ENCODE data around the gene DOCK10.

DOCK10 gene

GRCh38 chr2:224816816-224817215 lies 225.5 kb downstream of the DOCK10 start:
- peak; percentile 29 for DNase-seq

- DNase-seq: no peak
These were observed 228.7 kb downstream of the DOCK10 start for GRCh38 chr2:224813578-224813977.

GRCh38 chr2:224807153-224807964 lies 234.9 kb downstream of the DOCK10 start:
- no peak for DNase-seq

GRCh38 chr2:224803930-224804329 lies 238.3 kb downstream of the DOCK10 start:
- no peak for DNase-seq

- no peak for DNase-seq
These were observed 239.9 kb downstream of the DOCK10 start for GRCh38 chr2:224802407-224802806.

DNA sequence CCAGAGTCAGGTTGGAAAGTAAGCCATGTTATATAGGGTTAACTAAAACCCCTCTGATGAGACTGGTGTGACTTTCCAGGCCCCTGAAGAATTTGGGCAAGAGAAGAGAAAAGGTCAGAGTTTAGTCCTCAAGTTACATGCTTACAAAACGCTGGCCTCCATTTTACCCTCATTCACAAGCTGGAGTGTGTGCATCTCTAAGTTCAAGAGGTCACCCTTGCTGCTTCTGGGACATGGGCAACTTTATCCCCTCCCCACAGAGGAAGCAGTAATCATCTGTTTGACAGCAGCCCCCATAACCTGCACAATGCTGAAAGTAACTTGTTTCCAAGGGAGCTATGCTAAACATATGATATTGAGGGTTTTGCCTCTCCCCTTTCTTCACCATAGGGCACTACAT lies 240.9 kb downstream of the DOCK10 start:
- no peak for DNase-seq

DNA sequence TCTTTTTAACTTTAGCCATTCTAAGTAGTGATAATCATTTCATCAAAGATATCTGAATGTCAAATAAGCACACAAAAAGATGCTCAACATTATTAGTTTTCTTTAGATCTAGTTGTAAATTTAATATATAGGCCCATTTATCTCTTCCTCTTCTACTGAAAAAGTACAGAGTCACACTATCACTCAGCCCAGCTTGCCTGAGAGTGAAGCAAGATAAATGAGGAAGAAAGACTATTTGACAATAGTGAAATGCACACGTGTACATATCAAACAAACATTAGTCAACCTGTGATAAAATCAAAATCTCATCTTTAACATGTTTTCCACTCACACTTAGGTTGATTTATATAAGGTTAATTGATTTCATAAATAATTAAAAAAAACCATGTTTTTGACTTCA lies 242.6 kb downstream of the DOCK10 start:
- no peak for DNase-seq

DNA sequence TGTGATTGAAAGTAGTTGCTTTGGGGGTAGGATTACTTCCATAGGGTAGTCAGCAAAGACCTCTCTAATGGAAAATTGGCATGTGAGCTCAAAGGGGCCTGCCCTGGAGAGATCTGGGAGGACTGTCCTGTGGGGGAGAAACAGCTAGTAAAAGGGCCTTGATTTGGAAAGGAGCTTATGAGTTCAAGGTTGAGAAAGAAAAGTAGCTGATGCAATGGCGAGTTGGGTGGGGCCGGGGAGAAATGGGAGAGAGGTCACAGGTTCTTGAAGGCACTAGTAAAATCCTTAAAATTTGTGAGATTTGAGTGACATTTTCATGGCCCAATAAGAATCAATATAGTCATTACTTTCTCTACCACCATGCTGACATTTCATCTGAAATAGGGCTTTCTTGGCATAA lies 244.1 kb downstream of the DOCK10 start:
- DNase-seq: no peak

DNA sequence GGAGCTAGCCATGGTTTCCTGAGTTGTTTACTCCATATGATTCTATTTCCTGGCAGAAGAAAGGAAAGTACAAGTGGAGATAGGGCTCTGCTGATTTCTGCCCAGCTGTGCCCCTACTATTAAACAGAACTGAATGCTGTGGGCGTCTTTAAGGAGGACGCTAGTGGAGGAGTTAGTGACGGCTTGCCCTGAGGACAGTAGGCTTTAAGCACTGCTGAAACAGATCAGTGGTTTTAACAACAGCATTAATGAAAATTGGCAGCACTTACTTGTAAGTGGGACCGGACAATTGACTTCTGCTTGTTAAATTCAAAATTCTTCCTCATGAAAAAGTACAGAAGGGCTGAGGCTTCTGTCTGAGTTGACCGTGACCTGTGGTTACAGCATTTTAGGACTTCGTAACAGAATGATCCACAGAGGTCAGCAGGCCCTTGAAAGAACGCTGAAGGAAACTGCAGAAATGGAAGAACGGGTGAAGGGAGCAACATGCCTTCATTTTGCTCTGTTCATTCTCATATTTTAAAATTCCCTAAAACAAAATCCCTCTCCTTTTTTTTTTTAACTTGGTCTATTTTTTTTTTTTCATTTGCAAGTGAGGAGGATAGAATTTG lies 245.5 kb downstream of the DOCK10 start:
- no peak for DNase-seq

GRCh38 chr2:224793946-224794345 lies 248.3 kb downstream of the DOCK10 start:
- no peak for DNase-seq

DNA sequence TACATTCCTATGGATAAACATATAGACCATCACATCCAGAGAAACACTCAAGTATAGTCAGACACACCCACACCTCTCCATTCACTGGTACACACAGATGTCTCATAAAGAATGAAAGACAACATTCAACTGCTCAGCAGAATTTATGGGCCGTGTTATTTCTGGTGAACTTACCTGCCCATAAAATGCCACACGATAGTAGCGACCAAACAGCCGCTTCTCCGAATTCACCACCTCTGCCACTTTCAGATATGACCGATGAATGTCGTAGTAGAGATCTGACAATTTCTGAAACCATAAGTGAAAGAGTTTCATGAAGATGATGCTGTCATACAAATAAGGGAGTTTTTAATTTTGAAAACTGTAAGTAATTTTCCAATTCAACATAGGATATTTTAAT lies 255.4 kb downstream of the DOCK10 start:
- DNase-seq: no peak

GRCh38 chr2:224781400-224781799 lies 260.9 kb downstream of the DOCK10 start:
- DNase-seq: no peak

DNA sequence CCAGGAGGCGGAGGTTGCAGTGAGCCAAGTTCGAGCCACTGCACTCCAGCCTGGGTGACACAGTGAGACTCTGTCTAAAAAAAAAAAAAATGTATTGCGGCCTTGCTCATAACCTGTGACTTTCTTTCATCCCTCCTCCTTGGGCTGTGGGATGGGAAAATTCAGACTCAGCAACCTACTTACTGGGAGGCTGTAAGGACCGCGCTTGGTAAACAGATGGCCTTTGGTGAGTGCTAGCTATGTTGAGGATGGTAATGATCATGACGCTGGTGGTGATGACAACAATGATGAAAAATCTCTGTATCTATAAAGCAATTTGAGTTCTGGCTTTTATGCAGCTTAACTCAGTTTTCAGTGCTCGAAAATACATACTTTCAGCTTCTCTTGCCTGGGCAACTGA lies 261.4 kb downstream of the DOCK10 start:
- no peak for DNase-seq

DNA sequence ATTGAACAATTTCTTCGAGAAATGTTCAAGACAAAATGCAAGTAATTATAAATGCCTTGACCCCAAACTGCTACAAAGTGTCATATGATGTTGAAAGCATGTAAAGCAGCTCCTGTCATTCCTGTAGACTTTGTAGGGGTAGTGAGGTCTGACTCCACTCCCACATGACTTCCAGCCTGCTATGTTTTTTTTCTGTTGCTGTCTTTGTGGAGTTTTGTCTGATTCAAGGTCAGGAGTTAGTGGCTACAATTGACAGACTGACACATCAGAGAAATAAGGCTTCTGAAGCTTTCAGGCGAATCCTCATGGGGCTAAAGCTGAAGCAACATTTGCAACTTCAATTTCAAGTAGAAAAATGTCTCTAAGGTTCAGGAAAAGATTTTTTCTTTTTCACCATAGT lies 262.2 kb downstream of the DOCK10 start:
- no peak for DNase-seq

GRCh38 chr2:224778474-224778877 lies 263.8 kb downstream of the DOCK10 start:
- DNase-seq: no peak

DNA sequence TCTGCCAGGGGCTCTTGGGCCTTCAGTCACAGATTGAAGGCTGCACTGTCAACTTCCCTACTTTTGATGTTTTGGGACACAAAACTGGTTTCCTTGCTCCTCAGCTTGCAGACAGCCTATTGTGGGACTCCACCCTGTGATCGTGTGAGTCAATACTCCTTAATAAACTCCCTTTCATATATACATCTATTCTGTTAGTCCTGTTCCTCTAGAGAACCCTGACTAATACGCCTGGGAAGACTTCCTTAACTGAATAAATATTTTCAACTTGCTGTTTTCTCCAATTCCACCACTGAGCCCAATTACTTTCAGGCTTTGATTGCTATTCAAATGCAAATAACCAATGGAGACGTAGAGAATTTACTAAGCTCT lies 264.7 kb downstream of the DOCK10 start:
- no peak for DNase-seq

GRCh38 chr2:224776795-224777558 lies 265.3 kb downstream of the DOCK10 start:
- no peak for DNase-seq

DNA sequence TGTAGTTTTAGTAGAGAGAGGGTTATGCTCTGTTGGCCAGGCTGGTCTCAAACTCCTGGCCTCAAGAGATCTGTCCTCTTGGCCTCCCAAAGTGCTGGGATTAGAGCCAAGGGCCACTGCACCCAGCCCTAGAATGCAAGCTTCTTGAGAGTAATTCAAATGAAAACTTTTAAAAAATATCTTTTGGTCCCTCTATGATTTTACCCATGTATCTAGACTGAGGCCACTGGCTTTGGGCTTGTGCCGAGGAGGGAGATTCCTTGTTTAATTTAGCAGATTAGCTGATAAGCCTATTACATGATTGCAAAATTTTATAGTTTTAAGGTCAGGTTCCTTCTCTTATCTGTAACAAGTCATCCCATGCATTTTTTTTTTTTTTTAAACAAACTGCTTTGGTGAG lies 266.6 kb downstream of the DOCK10 start:
- no peak for DNase-seq

DNA sequence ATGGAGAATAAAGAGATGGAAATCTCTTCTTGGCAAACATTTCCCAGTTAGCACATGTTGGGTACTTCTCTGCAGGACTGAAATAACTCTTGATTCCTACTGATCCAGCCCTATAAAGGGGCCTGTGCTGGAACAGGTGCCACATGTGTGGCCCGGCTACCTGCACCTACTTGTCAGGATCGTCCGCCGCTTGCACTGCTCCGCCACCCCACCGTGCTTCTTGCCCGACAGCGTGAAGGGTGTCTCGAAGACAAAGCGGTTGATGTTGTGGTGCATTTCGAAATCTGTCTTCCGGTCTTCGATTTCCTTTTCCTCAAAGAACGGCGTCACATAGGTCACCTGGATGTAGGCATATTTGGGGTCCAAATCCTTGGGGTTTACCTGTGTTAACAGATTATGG lies 267.5 kb downstream of the DOCK10 start:
- DNase-seq: no peak

- no peak for DNase-seq
These were observed 269.8 kb downstream of the DOCK10 start for GRCh38 chr2:224772494-224772893.

- DNase-seq: no peak
These were observed 272.8 kb downstream of the DOCK10 start for GRCh38 chr2:224769489-224769888.

- DNase-seq: no peak
These were observed 277.6 kb downstream of the DOCK10 start for GRCh38 chr2:224764565-224765236.

- no peak for DNase-seq
These were observed 284.2 kb downstream of the DOCK10 start for GRCh38 chr2:224757934-224758548.
